Measurements from ENCODE around the gene ATG2A. TPM values are rescaled to one million over a fixed set of nuclear protein-coding genes. Genes with fewer than 3 reads are reported as not detected.

Gene ATG2A
- polyA plus RNA-seq, 12 donors = 7.9 to 25.2 (median 10.0) TPM; not detected in 1

GRCh38 chr11:64905516-64906313 is 11.3 kb downstream of the ATG2A start:
- DNase-seq = no peak

GRCh38 chr11:64903291-64903833 is 13.6 kb downstream of the ATG2A start:
- DNase-seq = no peak

- no peak for DNase-seq
Observed at GRCh38 chr11:64902102-64902900, 14.7 kb downstream of the ATG2A start.

GRCh38 chr11:64900774-64901173 is 16.2 kb downstream of the ATG2A start:
- DNase-seq = no peak

GRCh38 chr11:64900263-64900678 is 16.7 kb downstream of the ATG2A start:
- no peak for DNase-seq

- no peak for DNase-seq
Observed at GRCh38 chr11:64898541-64898940, 18.5 kb downstream of the ATG2A start.

GRCh38 chr11:64898076-64898445 is 18.9 kb downstream of the ATG2A start:
- DNase-seq = no peak

GRCh38 chr11:64897381-64898075 is 19.5 kb downstream of the ATG2A start:
- no peak for DNase-seq

GRCh38 chr11:64896448-64897022 is 20.5 kb downstream of the ATG2A start:
- no peak for DNase-seq

- DNase-seq = no peak
Observed at GRCh38 chr11:64894812-64895452, 22.1 kb downstream of the ATG2A start.

- DNase-seq = no peak
Observed at GRCh38 chr11:64894070-64894811, 22.8 kb downstream of the ATG2A start.

GRCh38 chr11:64893194-64894069 is 23.6 kb downstream of the ATG2A start:
- DNase-seq = no peak

GRCh38 chr11:64892838-64893193 is 24.2 kb downstream of the ATG2A start:
- DNase-seq = no peak

GRCh38 chr11:64892411-64892831 is 24.6 kb downstream of the ATG2A start:
- no peak for DNase-seq

GRCh38 chr11:64891880-64892279 is 25.1 kb downstream of the ATG2A start:
- no peak for DNase-seq

- DNase-seq = no peak
Observed at GRCh38 chr11:64891215-64891848, 25.7 kb downstream of the ATG2A start.

GRCh38 chr11:64890522-64890939 is 26.5 kb downstream of the ATG2A start:
- no peak for DNase-seq

- DNase-seq = no peak
Observed at GRCh38 chr11:64888729-64889511, 28.1 kb downstream of the ATG2A start.
